OCI-LY7 (cell line): Measurements from ENCODE around the gene C3orf52.

Experiments
- CTCF ChIP-seq: fragments of 200-600 bp; sonication (generic); conservative IDR thresholded peaks from 2 replicates; pipeline ENCODE4 v1.5.1; 2014; ENCODE audit warnings: mild to moderate bottlenecking, antibody characterized with exemption, low read length, moderate library complexity, mixed read lengths
- EZH2phosphoT487 ChIP-seq: fragments of 200-600 bp; sonication (generic); IDR thresholded peaks from 2 replicates; pipeline ENCODE4 v1.6.1; 2018; ENCODE audit warnings: low read depth, borderline replicate concordance, mild to moderate bottlenecking, mixed run types, antibody characterized with exemption, low read length, moderate library complexity, mixed read lengths

DNA sequence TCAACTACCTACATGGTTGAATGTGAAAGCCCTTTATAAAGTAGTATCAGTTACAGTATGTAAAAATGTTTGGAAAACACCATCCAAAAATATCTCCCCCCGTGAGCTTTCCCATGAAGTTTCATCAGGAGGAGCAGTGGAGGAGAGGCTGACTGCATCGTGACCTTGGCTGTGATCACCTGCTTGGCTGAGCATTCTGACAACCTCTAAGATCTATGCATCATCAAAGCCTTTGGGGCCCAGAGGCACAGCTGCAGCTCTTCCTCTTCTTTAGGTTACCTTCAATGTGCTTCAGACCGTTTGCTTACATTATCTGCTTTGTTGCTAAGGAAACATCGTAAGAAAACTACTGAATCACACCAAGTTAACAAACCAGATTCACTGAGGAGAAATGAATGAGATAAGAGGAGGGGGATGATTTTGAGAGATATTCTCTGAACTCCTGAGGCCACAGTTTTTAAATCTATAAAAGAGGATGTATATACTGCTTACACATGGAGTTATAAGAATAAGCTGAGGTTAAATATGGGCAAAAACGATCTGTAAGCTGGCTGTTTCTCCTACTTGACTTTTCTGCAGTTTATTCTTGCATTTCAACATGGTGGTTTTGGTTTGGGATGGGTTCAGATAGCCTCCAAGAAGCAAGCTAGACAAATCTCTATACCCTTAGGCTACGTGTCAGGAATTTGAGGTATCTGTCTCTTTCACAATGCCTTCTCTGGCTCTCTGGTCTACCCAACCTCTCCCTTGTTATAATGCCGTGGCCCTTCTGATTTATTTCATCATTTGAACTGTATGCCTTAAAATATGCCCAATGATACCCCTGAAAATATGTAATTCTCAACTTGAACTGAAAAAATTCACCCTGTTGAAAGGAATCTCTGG, 42.9 kb downstream of the C3orf52 start:
- no peak for TF ChIP-seq EZH2phosphoT487
- no peak for TF ChIP-seq CTCF
